ENCODE results near the gene BICD1.

DNA sequence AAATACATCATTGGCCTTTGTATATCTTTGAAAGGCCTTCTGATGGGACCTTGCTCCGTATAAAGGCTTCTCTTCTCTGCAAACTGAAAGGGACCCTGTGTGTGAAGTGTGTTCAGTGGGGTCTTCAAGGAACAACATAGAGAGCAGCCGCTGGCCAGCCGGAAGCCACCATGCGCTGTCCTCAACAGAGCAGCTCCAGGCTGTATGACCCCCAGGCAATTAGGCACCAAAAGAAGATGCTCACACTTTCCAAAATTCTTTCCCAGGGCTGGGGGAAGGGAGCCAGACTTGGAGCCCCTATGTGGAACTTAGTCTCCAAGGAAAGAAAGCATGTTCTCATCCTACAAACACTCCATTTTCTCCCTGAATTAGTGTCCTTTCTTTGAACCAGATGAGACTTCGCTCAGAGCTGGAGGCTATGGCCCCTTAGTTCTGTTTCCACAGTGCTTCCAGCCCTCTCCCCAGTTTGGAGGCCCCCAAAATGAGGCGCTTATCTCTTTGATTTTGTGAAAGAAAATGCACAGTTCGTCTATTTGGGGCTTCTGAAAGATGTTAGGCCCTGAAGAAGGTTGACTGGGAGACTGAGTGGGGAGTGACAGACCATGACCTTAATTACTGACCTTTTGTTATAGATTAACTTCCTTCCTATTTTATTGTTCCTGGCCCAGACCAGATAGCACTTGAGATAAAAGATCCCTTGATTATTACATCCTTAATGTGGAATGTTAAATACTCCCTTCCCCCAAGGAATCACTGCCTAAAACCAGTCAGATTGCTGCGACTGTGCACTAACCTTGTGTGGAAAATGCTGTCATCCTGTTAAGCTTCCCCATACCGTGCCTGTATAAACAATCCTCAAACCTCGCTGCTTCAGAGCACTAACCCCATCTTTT is 164.4 kb downstream of the BICD1 start:
- TF ChIP-seq, protein P1, sequence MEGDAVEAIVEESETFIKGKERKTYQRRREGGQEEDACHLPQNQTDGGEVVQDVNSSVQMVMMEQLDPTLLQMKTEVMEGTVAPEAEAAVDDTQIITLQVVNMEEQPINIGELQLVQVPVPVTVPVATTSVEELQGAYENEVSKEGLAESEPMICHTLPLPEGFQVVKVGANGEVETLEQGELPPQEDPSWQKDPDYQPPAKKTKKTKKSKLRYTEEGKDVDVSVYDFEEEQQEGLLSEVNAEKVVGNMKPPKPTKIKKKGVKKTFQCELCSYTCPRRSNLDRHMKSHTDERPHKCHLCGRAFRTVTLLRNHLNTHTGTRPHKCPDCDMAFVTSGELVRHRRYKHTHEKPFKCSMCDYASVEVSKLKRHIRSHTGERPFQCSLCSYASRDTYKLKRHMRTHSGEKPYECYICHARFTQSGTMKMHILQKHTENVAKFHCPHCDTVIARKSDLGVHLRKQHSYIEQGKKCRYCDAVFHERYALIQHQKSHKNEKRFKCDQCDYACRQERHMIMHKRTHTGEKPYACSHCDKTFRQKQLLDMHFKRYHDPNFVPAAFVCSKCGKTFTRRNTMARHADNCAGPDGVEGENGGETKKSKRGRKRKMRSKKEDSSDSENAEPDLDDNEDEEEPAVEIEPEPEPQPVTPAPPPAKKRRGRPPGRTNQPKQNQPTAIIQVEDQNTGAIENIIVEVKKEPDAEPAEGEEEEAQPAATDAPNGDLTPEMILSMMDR (IDR thresholded peaks at IDR 0.05): no peak
- TF ChIP-seq POLR2AphosphoS5 (IDR thresholded peaks at IDR 0.05): no peak
- TF ChIP-seq POLR2A (IDR thresholded peaks at IDR 0.05): no peak
- TF ChIP-seq EP300 (IDR thresholded peaks at IDR 0.05): peak in 1 of 4 donors; percentile 49
